Islet of Langerhans (tissue), 1 donor: ENCODE results near the gene AFF3.

ENCODE experiments used
- FAIRE-seq: peaks from one replicate; lab custom pipeline; 2011; peaks lifted over from hg19 to GRCh38; lab: Jason Lieb, UNC

Gene AFF3

DNA sequence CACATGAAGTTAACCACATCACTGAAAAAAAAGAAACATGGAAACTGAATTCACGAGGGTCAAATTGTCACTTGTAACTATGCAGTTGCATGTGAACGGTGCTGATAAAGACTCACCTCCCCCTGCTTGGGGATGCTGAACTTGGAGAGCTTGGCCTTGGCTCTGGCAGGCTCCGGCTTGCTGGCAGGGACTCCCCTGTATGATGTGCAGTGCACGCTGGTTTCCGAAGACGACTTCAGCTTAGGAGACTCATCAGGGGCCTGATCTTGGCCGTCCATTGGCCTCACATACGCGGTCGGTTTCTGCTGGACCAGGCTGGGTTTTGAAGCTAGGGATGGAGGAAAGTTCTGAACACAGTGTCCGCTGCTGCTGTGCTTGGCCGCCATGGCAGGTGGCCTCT is 135.9 kb downstream of the AFF3 start:
- no peak for FAIRE-seq

GRCh38 chr2:100004959-100005387 is 137.4 kb downstream of the AFF3 start:
- FAIRE-seq, result no peak

GRCh38 chr2:100004348-100004884 is 138.0 kb downstream of the AFF3 start:
- FAIRE-seq, result no peak

DNA sequence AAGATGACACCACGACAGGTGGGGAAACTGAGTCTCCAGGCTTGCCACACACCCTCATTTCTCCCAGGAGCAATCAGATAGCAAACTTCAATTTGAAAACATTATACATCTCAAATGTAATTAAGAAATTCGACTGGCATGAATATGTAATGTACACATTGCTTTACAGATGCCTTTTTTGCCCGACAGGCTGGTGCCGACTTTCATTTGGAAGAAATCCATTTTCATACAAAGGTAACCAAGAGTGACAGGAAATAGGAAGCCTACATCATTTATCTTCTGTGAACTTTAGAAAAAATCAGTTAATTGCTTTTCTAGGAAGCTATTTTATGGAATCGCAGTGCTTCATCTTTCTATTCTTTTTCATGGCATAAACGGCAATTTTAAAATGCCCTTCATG is 140.3 kb downstream of the AFF3 start:
- FAIRE-seq, result no peak

GRCh38 chr2:100000915-100001707 is 141.3 kb downstream of the AFF3 start:
- no peak for FAIRE-seq

DNA sequence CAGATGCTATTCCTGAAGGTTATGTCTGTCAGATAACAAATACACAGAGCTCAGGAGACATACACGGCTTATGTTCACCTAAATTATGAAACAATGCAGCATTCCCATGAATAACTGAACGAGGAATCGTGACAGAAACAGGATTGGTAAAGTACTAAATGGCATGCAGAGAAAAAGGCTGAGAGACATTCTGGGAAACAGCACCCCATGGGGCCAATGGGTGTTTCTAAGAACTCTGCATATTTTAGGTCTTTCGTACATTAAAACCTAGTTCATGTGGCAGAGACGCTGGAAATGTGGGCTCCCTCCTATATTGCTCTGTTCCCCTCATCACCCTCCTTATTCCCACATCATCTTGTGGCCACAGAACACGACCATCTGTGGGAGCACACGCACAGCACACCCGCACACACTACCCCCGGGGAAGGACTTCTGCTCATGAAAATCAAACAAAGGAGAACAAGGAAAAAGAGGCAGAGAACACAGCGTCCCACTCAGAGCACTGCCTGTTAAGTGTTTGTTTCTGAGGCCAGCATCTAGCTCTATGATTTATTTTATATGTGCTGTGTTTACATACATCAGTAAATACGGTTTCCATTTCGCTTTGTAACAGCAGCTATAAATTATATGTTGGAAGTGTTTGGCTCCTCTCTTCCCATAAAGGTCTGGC is 143.6 kb downstream of the AFF3 start:
- no peak for FAIRE-seq

DNA sequence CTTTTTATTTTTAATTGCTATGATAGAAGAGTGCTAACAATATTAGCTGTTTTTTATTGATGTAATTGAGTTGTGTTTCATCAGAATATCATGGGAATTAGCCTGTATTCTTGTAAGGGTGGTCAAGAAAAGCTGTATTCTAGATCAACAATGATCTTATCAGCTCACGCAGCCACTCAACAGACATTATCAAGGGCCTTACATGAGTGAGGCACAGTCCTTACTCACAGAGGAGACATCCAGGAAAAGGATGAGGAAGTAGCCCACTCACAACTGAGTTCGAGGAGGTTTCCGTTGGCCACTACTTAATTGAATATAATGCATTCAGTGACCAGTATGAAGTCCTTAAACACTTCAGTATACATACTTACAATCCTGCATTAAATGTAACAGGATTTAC is 152.5 kb downstream of the AFF3 start:
- FAIRE-seq, result no peak

- FAIRE-seq, result no peak
Observed at GRCh38 chr2:99988599-99988998, 153.8 kb downstream of the AFF3 start.

GRCh38 chr2:99987160-99987559 is 155.2 kb downstream of the AFF3 start:
- FAIRE-seq, result no peak

DNA sequence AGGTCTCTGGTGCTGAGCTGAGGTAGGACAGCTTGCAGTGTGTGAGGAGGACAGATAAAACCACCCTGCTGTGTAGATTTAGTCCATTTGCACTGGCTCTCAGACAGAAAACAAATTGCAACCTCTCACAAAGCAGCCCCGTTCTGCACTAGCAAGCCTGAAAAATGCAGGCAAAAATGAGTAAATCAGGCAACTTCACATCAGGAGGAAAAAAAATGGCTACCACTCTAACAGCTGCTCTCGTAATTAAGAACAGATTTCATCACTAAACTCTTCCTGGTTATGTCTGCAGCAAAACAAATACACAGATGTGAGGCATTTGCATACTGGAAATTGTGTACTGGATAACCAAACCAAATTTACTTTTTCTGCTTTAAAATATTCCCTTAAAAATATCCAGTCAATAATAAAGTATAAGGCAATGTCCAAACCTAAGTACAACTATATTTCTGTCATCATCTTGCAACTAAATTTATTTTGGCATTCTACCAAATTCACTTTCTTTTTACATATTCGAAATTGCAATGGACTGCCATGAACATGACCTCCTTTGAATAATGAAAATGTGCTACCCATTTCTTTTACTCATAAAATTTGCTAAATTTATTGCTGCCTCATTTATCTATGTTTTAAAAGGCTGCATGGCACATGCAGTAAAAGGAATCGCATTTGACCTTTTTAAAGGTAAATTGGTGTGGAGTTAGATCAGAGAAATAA is 157.4 kb downstream of the AFF3 start:
- no peak for FAIRE-seq

- FAIRE-seq, result no peak
Observed at GRCh38 chr2:99982744-99983143, 159.6 kb downstream of the AFF3 start.

DNA sequence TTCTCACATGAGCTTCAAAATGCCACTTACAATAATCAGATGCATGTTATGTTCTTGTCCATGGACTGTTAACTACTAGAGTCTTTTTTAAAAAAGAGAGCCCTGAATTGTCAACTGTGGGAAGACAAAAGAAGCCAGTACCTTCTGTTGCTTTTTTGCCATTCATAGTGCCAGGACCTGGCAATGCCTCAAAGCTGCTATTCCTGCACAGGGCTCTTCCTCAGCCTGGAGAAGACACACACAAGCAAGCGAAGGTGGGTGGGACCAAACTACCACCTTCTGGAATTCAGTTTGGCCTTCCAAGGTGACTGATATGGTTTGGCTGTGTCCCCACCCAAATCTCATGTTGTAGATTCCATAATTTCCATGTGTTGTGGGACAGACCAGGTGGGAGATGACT is 160.6 kb downstream of the AFF3 start:
- FAIRE-seq, result no peak

GRCh38 chr2:99980176-99980575 is 162.2 kb downstream of the AFF3 start:
- no peak for FAIRE-seq

DNA sequence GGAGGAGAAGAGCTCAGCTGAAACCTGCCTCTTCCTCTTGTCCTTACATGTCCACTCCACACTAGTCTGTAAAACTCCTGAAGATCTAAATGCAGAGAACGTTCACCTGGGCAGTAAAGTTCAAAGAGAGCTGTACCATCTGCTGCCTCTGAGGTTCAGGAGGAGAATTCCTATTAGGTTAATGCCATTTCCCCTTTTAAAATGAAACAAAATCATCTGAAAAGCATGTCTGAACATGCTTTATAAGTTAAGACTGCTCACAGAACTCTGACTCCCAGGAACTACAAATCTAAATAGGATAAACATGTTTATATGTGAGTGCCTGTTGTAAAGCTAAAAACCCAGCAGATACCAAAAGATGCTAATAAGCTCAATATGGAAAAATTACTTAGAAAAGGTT is 164.4 kb downstream of the AFF3 start:
- no peak for FAIRE-seq

DNA sequence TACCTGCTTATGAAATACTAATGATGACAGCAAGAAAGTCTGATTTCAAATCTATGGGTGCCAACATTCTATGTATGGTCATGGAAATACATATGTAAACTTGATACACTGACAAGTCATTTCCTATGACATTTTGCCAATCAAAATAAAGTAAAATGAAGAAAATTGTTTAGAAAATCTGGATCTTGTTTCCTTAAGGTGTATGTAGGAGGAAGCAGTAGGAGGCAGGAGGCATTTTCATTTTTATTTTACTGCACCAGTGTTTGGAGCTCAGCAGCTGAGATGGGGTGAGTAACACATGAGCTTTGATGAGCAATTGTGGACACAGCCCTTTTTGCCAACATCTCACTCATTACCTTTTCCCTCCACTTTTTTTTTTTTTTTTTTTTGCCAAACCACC is 167.0 kb downstream of the AFF3 start:
- FAIRE-seq, result no peak

DNA sequence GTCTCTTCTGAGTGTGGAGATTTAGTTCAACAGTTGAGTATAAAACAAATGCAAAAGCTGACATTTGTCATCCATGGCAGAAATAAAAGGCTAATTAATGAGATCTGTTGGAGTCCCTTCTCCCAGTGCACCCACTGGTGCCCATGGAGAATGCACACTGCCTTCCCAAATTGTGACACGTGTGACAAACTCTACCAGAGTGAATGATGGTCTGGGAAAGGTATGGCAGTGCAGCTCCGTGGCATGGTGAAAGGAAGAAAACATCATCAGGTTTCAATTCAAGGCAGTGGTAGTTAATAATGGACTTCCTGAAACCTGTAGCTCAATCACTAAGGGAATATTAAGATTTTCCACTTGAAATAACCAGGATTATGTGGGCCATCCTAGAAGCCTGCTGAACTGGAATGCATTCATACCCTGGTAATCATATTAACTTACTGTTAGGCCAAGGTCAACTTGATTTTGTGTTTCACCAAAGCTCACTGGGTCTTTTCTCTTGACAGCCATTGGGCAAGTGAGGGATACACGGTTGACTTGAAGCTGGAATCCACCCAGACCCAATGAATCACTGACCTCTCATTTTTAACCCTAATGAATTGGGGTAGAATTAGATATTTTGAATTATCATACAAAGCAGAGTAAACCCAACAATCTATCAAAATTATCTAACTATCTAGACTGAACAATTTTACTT is 167.6 kb downstream of the AFF3 start:
- no peak for FAIRE-seq

DNA sequence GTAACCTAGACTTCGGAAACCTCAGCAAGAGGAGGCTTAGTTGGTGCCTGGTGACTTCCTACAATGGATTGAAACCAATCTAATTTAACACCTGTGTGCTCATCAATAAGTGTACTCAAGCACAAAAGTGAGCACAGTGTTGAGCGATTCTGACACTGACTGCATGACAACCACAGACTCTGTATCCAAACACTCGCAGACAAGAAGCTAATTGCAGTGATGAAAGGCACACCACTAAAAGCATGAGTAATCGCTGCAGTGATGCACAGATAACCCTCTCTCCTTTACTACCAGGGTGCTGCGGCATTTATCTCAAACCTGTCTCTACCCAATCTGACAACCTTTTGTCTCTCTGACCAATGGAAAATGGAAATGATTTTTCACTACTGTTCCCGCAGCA is 168.1 kb downstream of the AFF3 start:
- peak; percentile 91 for FAIRE-seq

DNA sequence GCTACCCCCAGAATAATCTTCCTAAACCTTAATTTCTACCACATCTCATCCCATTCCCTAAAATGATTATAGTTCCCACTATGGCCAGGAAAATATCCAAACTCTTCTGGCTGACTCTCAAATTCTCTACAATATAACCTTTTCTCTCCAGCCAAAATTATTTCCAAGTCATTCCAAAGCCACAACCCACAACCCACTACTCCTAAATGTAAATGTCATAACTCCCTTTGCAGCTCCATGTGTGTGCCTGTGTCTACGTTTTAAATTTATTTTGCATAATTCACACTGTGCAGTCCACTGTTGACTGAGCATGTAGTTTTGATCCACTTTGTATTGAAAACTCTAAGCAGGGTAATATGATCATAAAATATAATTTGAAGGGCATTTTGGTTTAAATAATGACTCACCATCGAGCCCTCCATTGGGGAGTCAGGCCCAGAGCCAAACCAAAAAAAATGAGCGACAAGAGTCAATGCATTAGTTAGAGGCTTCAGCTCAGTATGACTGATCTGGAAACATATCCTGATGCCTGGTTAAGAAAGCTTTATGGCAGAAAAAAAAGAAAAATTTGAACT is 171.0 kb downstream of the AFF3 start:
- no peak for FAIRE-seq

DNA sequence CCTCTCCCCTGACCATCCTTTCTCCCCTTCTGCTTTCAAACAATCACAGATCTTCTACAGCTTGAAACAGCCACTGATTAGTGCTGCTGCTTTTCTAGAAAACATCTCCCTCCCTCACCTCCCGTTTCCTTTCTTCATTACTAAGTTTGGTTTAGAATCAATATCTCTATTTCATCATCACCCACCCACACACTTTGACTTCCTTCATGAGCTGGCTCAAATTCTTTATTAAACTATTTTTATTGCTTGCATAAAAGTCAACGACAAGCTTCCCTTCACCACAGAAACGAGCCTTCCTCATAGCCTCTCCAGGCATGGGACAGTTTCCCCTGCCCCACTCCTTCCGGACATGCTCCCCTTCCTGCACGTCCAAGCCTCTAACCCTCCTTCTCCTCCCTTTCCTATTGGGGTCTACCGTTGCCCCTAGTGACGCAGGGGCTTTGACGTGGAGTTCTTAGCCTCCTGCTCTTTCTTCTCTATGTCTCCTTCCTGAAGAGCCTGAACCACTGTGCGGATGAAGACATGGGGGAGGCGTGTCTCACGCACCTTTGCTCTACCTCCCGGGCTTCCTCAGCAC is 172.0 kb downstream of the AFF3 start:
- no peak for FAIRE-seq

DNA sequence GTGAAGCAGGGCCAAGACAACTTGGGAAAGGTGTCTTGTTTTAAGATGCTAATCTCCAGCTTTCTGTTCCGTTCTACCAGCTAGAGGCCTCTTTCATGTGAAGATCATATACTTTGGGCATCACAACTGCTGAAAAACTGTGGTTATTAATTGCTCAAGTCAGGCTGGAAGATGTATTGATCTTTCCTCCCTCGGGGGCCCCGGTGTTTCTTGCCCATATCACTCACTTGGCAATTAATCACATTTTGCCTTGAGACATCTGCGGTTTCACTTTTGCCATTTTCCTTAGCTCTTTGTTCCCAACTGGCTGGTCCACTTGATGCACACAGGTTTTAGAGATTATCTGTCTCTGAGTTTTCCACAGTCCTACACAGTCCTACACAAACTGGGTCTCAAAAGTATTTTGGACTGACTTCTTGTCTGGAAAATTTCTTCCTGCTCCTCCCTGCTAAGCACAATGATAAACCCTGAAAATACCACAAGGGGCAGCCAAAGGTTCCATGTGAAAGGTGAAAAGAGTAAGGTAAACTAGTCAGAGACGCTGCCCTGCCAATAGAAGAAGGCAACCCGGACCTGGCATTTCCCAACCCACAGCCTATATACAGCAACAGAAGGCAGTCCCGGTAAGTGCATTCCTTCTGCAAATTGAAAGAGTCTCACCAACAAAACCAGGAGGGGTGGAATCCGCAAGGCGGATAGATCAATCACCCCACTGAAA is 181.0 kb downstream of the AFF3 start:
- FAIRE-seq, result no peak

DNA sequence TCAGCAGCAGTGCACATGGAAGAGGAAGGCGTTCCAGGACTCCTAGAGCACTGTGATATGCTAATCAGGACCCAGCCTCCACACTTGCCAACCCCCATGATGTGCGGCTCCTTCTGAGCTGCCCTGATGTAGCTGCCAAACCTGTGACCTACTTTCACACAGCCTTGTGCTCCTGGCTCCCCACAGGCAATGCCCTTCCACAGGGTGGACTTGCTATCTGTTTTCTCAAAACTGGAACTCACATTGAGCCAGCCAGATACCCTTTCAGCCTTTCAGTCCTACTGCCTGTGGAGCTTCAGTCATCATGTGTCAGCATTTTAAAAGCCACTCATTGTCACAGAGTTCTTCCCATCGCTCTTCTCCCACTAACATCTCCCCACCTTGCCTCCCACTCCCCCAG is 181.6 kb downstream of the AFF3 start:
- FAIRE-seq, result no peak
